DMS79 treated with DMSO at 0.1 percent for 48 hours (cell line): ENCODE data around the gene UBXN4.
"Not testable (repeated sequence)": the region's sequence is repeated elsewhere in the genome, so short reads cannot be mapped to it uniquely, and the experiment has no call there.

Experiments
- DNase-seq: peaks from one replicate; lab custom pipeline; 2025; lab: John Stamatoyannopoulos, UW

The UBXN4 gene

GRCh38 chr2:135803278-135803677 is 61.6 kb downstream of the UBXN4 start:
- DNase-seq: no peak

GRCh38 chr2:135807874-135808273 is 66.2 kb downstream of the UBXN4 start:
- DNase-seq: not testable (repeated sequence)

GRCh38 chr2:135812907-135813511 is 71.4 kb downstream of the UBXN4 start:
- DNase-seq: no peak

GRCh38 chr2:135815269-135815668 is 73.6 kb downstream of the UBXN4 start:
- no peak for DNase-seq

- DNase-seq: no peak
Measured at GRCh38 chr2:135817466-135817865, 75.8 kb downstream of the UBXN4 start.

GRCh38 chr2:135817951-135818350 is 76.3 kb downstream of the UBXN4 start:
- DNase-seq: no peak

- no peak for DNase-seq
Measured at GRCh38 chr2:135818937-135819610, 77.4 kb downstream of the UBXN4 start.

- peak; percentile 86 for DNase-seq
Measured at GRCh38 chr2:135820003-135820618, 78.5 kb downstream of the UBXN4 start.

GRCh38 chr2:135821190-135821589 is 79.5 kb downstream of the UBXN4 start:
- no peak for DNase-seq

- DNase-seq: no peak
Measured at GRCh38 chr2:135822855-135823254, 81.2 kb downstream of the UBXN4 start.

GRCh38 chr2:135825131-135825530 is 83.5 kb downstream of the UBXN4 start:
- DNase-seq: no peak

- DNase-seq: peak; percentile 61
Measured at GRCh38 chr2:135825550-135826176, 84.0 kb downstream of the UBXN4 start.

GRCh38 chr2:135826544-135826943 is 84.9 kb downstream of the UBXN4 start:
- no peak for DNase-seq

GRCh38 chr2:135829378-135830135 is 87.9 kb downstream of the UBXN4 start:
- DNase-seq: peak; percentile 93

GRCh38 chr2:135831180-135831812 is 89.6 kb downstream of the UBXN4 start:
- DNase-seq: no peak

- DNase-seq: no peak
Measured at GRCh38 chr2:135832891-135833290, 91.2 kb downstream of the UBXN4 start.
